Measurements from ENCODE around the gene HLCS. TPM values are rescaled to one million over a fixed set of nuclear protein-coding genes. Genes with fewer than 3 reads are reported as not detected.

HLCS gene
- total RNA-seq, 1 donor from 2014 or later, result 10.7 TPM

DNA sequence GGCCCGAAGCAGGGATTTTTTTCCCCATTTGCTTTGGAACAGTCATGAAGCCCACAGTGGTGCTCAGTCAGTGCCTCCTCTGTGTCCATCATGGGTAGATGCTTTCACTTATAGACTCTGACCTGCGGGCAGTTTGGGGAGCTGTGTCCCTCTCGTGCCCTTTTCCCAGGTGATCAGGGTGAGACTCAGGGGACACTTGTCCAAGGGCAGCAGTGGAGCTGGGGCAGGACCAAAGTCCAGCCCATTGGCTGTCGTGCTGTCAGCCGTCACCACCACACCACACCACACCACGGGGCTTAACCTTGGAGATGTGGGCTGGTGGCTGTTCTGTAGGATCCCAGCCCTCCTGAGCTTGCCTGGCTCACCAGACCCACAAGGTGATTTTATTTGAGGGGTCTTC, 232.6 kb downstream of the HLCS start:
- Histone ChIP-seq H3K4me1 (no peaks in the 10 kb centered on the region), H3K27ac (no peak overlapping the region), H3K9me3 (no peaks in the 10 kb centered on the region), H3K27me3 (no peaks in the 10 kb centered on the region), H3K4me3 (no peak overlapping the region), H3K36me3 (no peaks in the 10 kb centered on the region)
- intact Hi-C loops (cut with DNase I), result no loop called here
- TF ChIP-seq, protein P1, sequence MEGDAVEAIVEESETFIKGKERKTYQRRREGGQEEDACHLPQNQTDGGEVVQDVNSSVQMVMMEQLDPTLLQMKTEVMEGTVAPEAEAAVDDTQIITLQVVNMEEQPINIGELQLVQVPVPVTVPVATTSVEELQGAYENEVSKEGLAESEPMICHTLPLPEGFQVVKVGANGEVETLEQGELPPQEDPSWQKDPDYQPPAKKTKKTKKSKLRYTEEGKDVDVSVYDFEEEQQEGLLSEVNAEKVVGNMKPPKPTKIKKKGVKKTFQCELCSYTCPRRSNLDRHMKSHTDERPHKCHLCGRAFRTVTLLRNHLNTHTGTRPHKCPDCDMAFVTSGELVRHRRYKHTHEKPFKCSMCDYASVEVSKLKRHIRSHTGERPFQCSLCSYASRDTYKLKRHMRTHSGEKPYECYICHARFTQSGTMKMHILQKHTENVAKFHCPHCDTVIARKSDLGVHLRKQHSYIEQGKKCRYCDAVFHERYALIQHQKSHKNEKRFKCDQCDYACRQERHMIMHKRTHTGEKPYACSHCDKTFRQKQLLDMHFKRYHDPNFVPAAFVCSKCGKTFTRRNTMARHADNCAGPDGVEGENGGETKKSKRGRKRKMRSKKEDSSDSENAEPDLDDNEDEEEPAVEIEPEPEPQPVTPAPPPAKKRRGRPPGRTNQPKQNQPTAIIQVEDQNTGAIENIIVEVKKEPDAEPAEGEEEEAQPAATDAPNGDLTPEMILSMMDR (IDR thresholded peaks at IDR 0.05), result no peak
- DNase-seq (ENCODE audit: low spot score in 2 of 2), result no peak

DNA sequence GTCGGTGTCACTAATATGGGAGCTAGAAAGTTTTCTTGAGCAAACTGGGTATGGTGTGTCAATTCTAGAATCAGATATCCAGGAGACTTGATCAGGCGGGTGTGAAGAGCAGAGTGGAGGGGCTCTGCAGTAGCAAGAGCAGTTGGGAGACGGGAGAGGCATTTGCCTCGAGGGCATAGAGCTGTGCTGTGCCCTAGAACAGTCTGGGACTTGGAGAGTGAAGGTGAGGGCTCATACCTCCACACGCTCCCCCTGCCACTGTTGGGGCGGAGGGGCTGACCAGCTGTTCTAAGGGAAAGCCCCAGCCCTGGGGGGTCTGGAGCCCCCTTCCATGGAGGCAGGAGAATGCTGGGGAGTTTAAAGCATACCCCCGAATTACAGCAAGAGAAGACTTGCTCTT, 233.7 kb downstream of the HLCS start:
- no peaks in the 10 kb centered on the region for H3K9me3 ChIP-seq
- intact Hi-C loops (cut with DNase I), result no loop called here
- TF ChIP-seq, protein P1 (IDR thresholded peaks at IDR 0.05), result no peak
- no peak overlapping the region for H3K4me3 ChIP-seq
- no peaks in the 10 kb centered on the region for H3K27me3 ChIP-seq
- H3K27ac ChIP-seq, result no peak overlapping the region
- DNase-seq (ENCODE audit: low spot score in 2 of 2), result no peak
- no peaks in the 10 kb centered on the region for H3K4me1 ChIP-seq
- no peaks in the 10 kb centered on the region for H3K36me3 ChIP-seq

DNA sequence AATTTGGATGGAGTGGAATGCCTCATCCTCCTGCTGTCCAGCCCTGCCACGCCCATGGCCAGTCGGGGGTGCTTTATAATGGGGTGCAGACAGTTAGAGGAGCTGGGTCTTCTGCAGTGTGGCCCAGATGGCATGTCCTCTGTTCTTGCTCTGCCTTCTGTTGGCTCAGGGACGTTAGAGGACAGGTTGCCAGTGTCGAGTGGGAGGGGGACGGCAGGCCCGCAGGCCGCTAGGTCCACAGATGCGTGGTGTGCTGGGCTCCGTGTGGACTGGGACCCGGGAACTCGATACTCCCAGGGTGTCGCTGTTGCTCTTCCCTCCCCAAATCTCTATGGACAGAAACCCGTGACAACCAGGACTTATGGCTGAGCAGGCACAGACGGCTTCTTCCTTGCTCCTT, 234.3 kb downstream of the HLCS start:
- intact Hi-C loops (cut with DNase I), result no loop called here
- H3K4me1 ChIP-seq, result no peaks in the 10 kb centered on the region
- no peak for DNase-seq (ENCODE audit: low spot score in 2 of 2)
- TF ChIP-seq, protein P1 (IDR thresholded peaks at IDR 0.05), result no peak
- no peak overlapping the region for H3K27ac ChIP-seq
- H3K27me3 ChIP-seq, result no peaks in the 10 kb centered on the region
- H3K4me3 ChIP-seq, result no peak overlapping the region
- H3K36me3 ChIP-seq, result no peaks in the 10 kb centered on the region
- no peaks in the 10 kb centered on the region for H3K9me3 ChIP-seq

DNA sequence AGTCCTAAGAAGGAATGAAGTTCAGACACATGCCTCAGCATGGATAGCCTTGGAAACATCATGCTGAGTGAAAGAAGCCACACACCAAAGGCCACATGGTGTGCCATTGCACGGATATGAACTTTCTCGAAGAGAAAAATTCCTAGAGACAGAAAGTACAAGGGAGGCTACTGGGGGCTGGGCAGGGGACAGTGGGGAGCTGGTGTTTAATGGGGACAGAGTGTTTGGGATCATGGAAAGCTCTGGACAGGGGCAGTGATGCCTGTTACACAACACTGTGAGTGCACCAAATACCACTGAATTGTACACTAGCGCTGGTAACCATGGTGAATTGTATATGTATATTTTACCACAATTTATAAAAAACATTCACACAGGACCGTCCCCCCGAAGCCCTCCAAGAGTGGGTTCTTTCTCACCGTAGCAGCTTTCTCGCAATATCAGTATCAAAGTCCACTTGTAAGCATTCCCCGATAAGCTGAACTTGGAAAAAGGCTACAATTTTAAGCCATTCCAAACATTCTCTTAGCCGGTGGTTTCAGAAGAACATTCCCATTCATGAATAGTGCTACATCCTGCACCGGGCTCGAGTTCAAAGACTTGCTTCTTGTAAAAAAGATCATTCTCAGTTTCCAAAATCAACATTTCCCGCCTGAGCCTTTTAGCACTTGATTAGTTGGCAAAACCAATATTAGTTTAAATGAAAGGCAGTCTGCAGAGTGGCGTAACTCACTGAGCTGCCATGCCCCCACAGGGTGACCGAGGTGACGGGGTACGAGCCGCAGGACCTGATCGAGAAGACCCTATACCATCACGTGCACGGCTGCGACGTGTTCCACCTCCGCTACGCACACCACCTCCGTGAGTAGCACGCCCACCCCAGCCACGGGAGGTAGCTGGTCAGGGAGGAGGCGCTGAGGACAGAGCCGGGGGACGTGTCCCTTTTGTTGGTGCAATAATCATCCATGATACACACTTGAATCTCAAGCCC, 235.9 kb downstream of the HLCS start:
- H3K9me3 ChIP-seq, result no peaks in the 10 kb centered on the region
- H3K36me3 ChIP-seq, result no peaks in the 10 kb centered on the region
- H3K27me3 ChIP-seq, result no peaks in the 10 kb centered on the region
- intact Hi-C loops (cut with DNase I), result no loop called here
- no peak overlapping the region for H3K4me3 ChIP-seq
- no peaks in the 10 kb centered on the region for H3K4me1 ChIP-seq
- no peak for DNase-seq (ENCODE audit: low spot score in 2 of 2)
- H3K27ac ChIP-seq, result no peak overlapping the region
- TF ChIP-seq, protein P1 (IDR thresholded peaks at IDR 0.05), result no peak

DNA sequence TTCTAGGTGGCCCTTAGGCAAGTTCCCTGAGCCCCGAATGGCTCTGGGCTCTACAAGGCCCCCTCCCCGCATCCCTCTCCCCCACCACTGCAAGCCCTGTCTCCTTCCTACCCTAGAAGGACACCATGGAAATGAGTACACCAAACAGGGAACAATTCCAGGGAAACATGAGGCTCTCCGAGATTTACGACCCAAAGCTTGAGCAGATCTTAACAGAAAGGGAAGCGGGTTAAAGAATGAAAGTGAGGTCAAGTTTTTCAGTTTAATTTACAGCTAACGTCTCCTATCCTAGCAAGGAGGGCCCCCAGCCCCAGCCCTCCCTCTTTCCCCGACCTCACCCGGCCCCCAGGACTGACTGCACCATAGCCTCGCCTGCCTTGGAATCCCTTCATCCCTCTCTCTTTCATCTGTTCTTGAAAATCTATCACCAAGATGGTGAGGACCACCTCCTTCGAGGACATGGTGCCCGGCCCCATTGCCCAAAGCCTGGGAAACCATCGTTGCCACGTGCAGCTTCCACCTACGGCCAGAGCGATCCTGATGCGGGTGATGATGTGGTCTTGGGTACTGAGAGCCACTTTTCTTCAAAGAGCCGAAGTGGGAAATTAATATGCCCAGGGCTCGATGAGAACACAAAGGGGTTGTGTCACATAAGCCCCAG, 237.0 kb downstream of the HLCS start:
- H3K4me1 ChIP-seq, result no peaks in the 10 kb centered on the region
- no peak overlapping the region for H3K4me3 ChIP-seq
- no peak for DNase-seq (ENCODE audit: low spot score in 2 of 2)
- intact Hi-C loops (cut with DNase I), result no loop called here
- TF ChIP-seq, protein P1 (IDR thresholded peaks at IDR 0.05), result no peak
- no peak overlapping the region for H3K27ac ChIP-seq
- H3K36me3 ChIP-seq, result no peaks in the 10 kb centered on the region
- H3K9me3 ChIP-seq, result no peaks in the 10 kb centered on the region
- H3K27me3 ChIP-seq, result no peaks in the 10 kb centered on the region

All from ascending aorta (tissue), 2 donors.